K562 (cell line): ENCODE data around the gene XIRP1. TPM values are rescaled to one million over a fixed set of nuclear protein-coding genes. Genes with fewer than 3 reads are reported as not detected.
A peak's percentile ranks its signal among the peaks of the same experiment; 100 is the strongest.

ENCODE experiments used
- CAMTA2 ChIP-seq: fragments of 250-450 bp; sonication (Bioruptor Pico); conservative IDR thresholded peaks from 2 replicates; pipeline ENCODE4 v1.5.1; 2022
- DDX20 ChIP-seq: fragments of 450-650 bp; IDR thresholded peaks from 2 replicates; pipeline ENCODE4 v1.6.1; 2016; ENCODE audit warnings: missing genetic modification characterization, low read depth, mild to moderate bottlenecking, missing compliant biosample characterization, moderate library complexity
- NFATC3 ChIP-seq: fragments of 450-650 bp; IDR thresholded peaks from 2 replicates; pipeline ENCODE4 v1.6.1; 2017; ENCODE audit warnings: mild to moderate bottlenecking
- REST ChIP-seq, 2 experiments: fragments of 450-650 bp; formaldehyde crosslinking in 1 of 2; IDR thresholded peaks; 2 replicates each; pipeline versions ENCODE4 v1.4.0 to v1.6.1; 2014 to 2020; ENCODE audit warnings: mild to moderate bottlenecking in 2 of 2, borderline replicate concordance in 1 of 2, low read depth in 1 of 2
- SMC3 ChIP-seq: conservative IDR thresholded peaks from 2 replicates; pipeline ENCODE4 v1.6.1; 2011; ENCODE audit warnings: low read depth, low read length, improper control_type of control experiment; ENCODE audit not compliant: insufficient read depth
- ZBTB17 ChIP-seq: fragments of 450-650 bp; formaldehyde crosslinking; IDR thresholded peaks from 2 replicates; pipeline ENCODE4 v1.4.0; 2020; ENCODE audit warnings: mild to moderate bottlenecking
- ZBTB7A ChIP-seq: IDR thresholded peaks from 2 replicates; pipeline ENCODE4 v1.6.1; 2011; ENCODE audit warnings: low read depth, mild to moderate bottlenecking, low read length, moderate library complexity, borderline replicate concordance; ENCODE audit not compliant: control insufficient read depth
- ZNF175 ChIP-seq: fragments of 200-800 bp; sonication (Bioruptor generic); IDR thresholded peaks from 2 replicates; pipeline ENCODE4 v1.6.1; 2016; ENCODE audit warnings: low read depth, mild to moderate bottlenecking, missing genetic modification characterization, missing compliant biosample characterization
- ZNF224 ChIP-seq: sonication (generic); formaldehyde crosslinking; IDR thresholded peaks from 2 replicates; pipeline ENCODE4 v1.8.0; 2022; ENCODE audit warnings: mild to moderate bottlenecking, missing genetic modification reagents
- polyA plus RNA-seq, 8 experiments: library from polyadenylated mRNA; depleted of rRNA in 4 of 8; stranded (reverse) in 5 of 8; unstranded in 3 of 8; fragments of >200 nt; fragmentation: Nextera tagmentation in 2 of 8; fragmentation: Illumina TruSeq in 1 of 8; extraction: Ambion mirVana in 2 of 8; extraction: Trizol in 1 of 8; gene quantifications; 2 replicates each; pipeline versions ENCODE4 v1.2.1 to v1.2.3, GENCODE V29; 2011 to 2014; ENCODE audit warnings: inconsistent platforms in 1 of 8, missing spikeins in 1 of 8
- total RNA-seq, 7 experiments: library from RNA; depleted of rRNA in 6 of 7; stranded (reverse); fragments of >200 nt in 6 of 7; fragmentation: Illumina TruSeq in 2 of 7; extraction: Trizol in 2 of 7; gene quantifications; 2 replicates each; pipeline versions ENCODE4 v1.2.1 to v1.2.3, GENCODE V29; 2011 to 2021; ENCODE audit warnings: low replicate concordance in 1 of 7

Gene XIRP1
- total and polyA plus RNA-seq, 9 of the 15 experiments (the other 6 are each of a cell fraction or from before 2014, with no cell fraction given) = 0.03 to 0.27 (median 0.08) TPM; not detected in 3

GRCh38 chr3:39208463-39209055, 16.2 kb upstream of the XIRP1 start (continued):
- TF ChIP-seq CAMTA2 (CRISPR knock-in tag) (no peak), REST (IDR thresholded peaks at IDR 0.05; ENCODE audit: borderline replicate concordance) (peak; percentile 55; the same call in 1 of the 2 replicates), REST (CRISPR knock-in tag; IDR thresholded peaks at IDR 0.05; ENCODE audit: low read depth) (no peak), NFATC3 (peak; percentile 28; the same call in 1 of the 2 replicates), SMC3 (peak; percentile 47; the same call in 1 of the 2 replicates), ZBTB17 (CRISPR knock-in tag) (no peak), ZNF175 (CRISPR knock-in tag) (peak; percentile 63; the same call in 1 of the 2 replicates), ZBTB7A (no peak), ZNF224 (CRISPR knock-in tag) (no peak), DDX20 (tag) (no peak)
